Measurements from ENCODE around the gene KIF17. TPM values are rescaled to one million over a fixed set of nuclear protein-coding genes. Genes with fewer than 3 reads are reported as not detected.

KIF17 gene
- total RNA-seq, 1 experiment from 2014 or later, result 5.1 TPM

- no peak overlapping the region for H3K27ac ChIP-seq (ENCODE audit: insufficient read length, low read depth, low read length)
- no peak overlapping the region for H4K8ac ChIP-seq (replicated peaks; ENCODE audit: insufficient read length, low read depth, low read length)
Observed at GRCh38 chr1:20632386-20632785, 85.4 kb downstream of the KIF17 start.

More at GRCh38 chr1:20632386-20632785, 85.4 kb downstream of the KIF17 start:
- Mint-ChIP-seq H3K27me3 (ENCODE audit: low read depth) (no peaks in the 10 kb centered on the region; the same call in none of the 2 replicates), H3K9me3 (peaks cover 18% of the 10 kb centered on the region in 2 experiments), H3K27ac (peak overlapping the region in 1 of 3 experiments; percentile 55; a peak in 1 of 7 replicates), H3K4me3 (peak overlapping the region in 1 of 2 experiments; percentile 79; a peak in 2 of 5 replicates), H3K4me1 (peaks cover 20 to 23% of the 10 kb centered on the region in 2 experiments), H3K36me3 (ENCODE audit: insufficient read depth in 1 of 3, low read depth in 3 of 3) (peaks cover 0 to 20% (median 11%) of the 10 kb centered on the region in 3 experiments; a peak in 6 of 7 replicates)
- Histone ChIP-seq H3K79me1 (ENCODE audit: insufficient read depth, low read depth, low read length, poor library complexity, severe bottlenecking) (no peaks in the 10 kb centered on the region), H2BK12ac (ENCODE audit: insufficient read length, low read depth, low read length) (no peak overlapping the region), H3K18ac (ENCODE audit: insufficient read length, low read depth, low read length) (no peak overlapping the region), H3K14ac (ENCODE audit: insufficient read depth, low read length) (no peak overlapping the region), H3K27me3 (ENCODE audit: insufficient read depth, low read length) (no peaks in the 10 kb centered on the region), H2AFZ (ENCODE audit: low read length) (no peak overlapping the region), H2BK120ac (ENCODE audit: low read depth, low read length, poor library complexity, severe bottlenecking) (no peak overlapping the region), H3K56ac (ENCODE audit: insufficient read length, low read depth, low read length) (no peak overlapping the region), H4K5ac (ENCODE audit: insufficient read length, low read depth, low read length) (no peak overlapping the region), H3K79me2 (ENCODE audit: insufficient read depth, low read length) (no peaks in the 10 kb centered on the region), H3K4ac (ENCODE audit: low read depth, low read length) (no peak overlapping the region), H2BK20ac (ENCODE audit: low read depth, low read length, poor library complexity, severe bottlenecking) (no peak overlapping the region), H3T11ph (ENCODE audit: low read length) (no peak overlapping the region), H3K9ac (ENCODE audit: extremely low read depth, insufficient read length, low read length) (no peak overlapping the region), H3K4me2 (ENCODE audit: insufficient read depth, insufficient read length, low read length) (no peak overlapping the region), H3K23me2 (ENCODE audit: insufficient read length, low read depth, low read length, poor library complexity, severe bottlenecking) (peaks cover 9% of the 10 kb centered on the region), H3K23ac (ENCODE audit: insufficient read length, low read depth, low read length) (no peak overlapping the region), H3K9me3 (ENCODE audit: control insufficient read depth, low read depth, low read length) (peaks cover 10% of the 10 kb centered on the region), H3K4me1 (ENCODE audit: insufficient read depth, low read length) (no peaks in the 10 kb centered on the region), H2BK15ac (ENCODE audit: low read depth, low read length) (no peak overlapping the region), H2BK5ac (ENCODE audit: insufficient read length, low read length) (no peak overlapping the region), H4K20me1 (ENCODE audit: control insufficient read depth, insufficient read depth, insufficient read length) (no peaks in the 10 kb centered on the region), H4K91ac (ENCODE audit: insufficient read length, low read depth, low read length) (no peak overlapping the region), H2AK5ac (ENCODE audit: insufficient read length, low read length) (no peak overlapping the region)
- DNase-seq, result no peak
- WGBS (ENCODE audit: extremely low coverage, insufficient read length, low lambda C conversion rate), result no CpG with 5 or more reads among the region's 3 CpGs
- no peak for TF ChIP-seq CTCF (conservative IDR thresholded peaks at IDR 0.05)

Measured in H9 (cell line).